ENCODE data around the gene ZFAND4.

The ZFAND4 gene

GRCh38 chr10:45591280-45591679 is 81.3 kb downstream of the ZFAND4 start:
- FAIRE-seq, result no peak
- DNase-seq (ENCODE audit: insufficient read length, low spot score), result no peak
- no peak for TF ChIP-seq CTCF (IDR thresholded peaks at IDR 0.05; ENCODE audit: insufficient read depth, missing control alignments)

- no peak for TF ChIP-seq CTCF (IDR thresholded peaks at IDR 0.05; ENCODE audit: insufficient read depth, missing control alignments)
- no peak for DNase-seq (ENCODE audit: insufficient read length, low spot score)
- FAIRE-seq, result no peak
These were observed 82.7 kb downstream of the ZFAND4 start for GRCh38 chr10:45589868-45590267.

- DNase-seq (ENCODE audit: insufficient read length, low spot score), result no peak
- FAIRE-seq, result no peak
- TF ChIP-seq CTCF (IDR thresholded peaks at IDR 0.05; ENCODE audit: insufficient read depth, missing control alignments), result no peak
These were observed 83.6 kb downstream of the ZFAND4 start for GRCh38 chr10:45589009-45589408.

GRCh38 chr10:45586028-45586824 is 86.3 kb downstream of the ZFAND4 start:
- no peak for DNase-seq (ENCODE audit: insufficient read length, low spot score)
- FAIRE-seq, result no peak
- no peak for TF ChIP-seq CTCF (IDR thresholded peaks at IDR 0.05; ENCODE audit: insufficient read depth, missing control alignments)

- DNase-seq (ENCODE audit: insufficient read length, low spot score), result no peak
- no peak for FAIRE-seq
- TF ChIP-seq CTCF (IDR thresholded peaks at IDR 0.05; ENCODE audit: insufficient read depth, missing control alignments), result no peak
These were observed 87.4 kb downstream of the ZFAND4 start for GRCh38 chr10:45585131-45585530.

- TF ChIP-seq CTCF (IDR thresholded peaks at IDR 0.05; ENCODE audit: insufficient read depth, missing control alignments), result no peak
- no peak for DNase-seq (ENCODE audit: insufficient read length, low spot score)
- no peak for FAIRE-seq
These were observed 90.2 kb downstream of the ZFAND4 start for GRCh38 chr10:45582386-45582781.

GRCh38 chr10:45581582-45582385 is 90.8 kb downstream of the ZFAND4 start:
- FAIRE-seq (no peak), DNase-seq (ENCODE audit: insufficient read length, low spot score) (no peak)
- TF ChIP-seq CTCF (IDR thresholded peaks at IDR 0.05; ENCODE audit: insufficient read depth, missing control alignments), result no peak
